BJ (cell line): Measurements from ENCODE around the gene DCD. TPM values are rescaled to one million over a fixed set of nuclear protein-coding genes. Genes with fewer than 3 reads are reported as not detected.

ENCODE experiments used
- CTCF ChIA-PET: fragments of 350-600 bp; formaldehyde crosslinking; extraction: SDS; loops from one replicate; lab custom pipeline; 2021; ENCODE audit warnings: antibody characterized with exemption, inconsistent platforms; lab: Yijun Ruan, JAX
- POLR2A ChIA-PET: fragments of 300-600 bp; sonication (Branson Sonifier 250); formaldehyde crosslinking; extraction: SDS; loops from one replicate; lab custom pipeline; 2021; ENCODE audit warnings: antibody characterized with exemption; lab: Charles Lee
- DNase-seq: peaks from one replicate; pipeline ENCODE4 v3.0.0-alpha.2; 2011; ENCODE audit warnings: low read depth
- H3K27me3 ChIP-seq: 2 replicates; pipeline ENCODE4 v1.6.0; 2011; ENCODE audit warnings: low read length; ENCODE audit not compliant: control insufficient read depth, insufficient read depth
- H3K36me3 ChIP-seq: 2 replicates; pipeline ENCODE4 v1.5.1; 2011; ENCODE audit warnings: low read length; ENCODE audit not compliant: control insufficient read depth, insufficient read depth
- H3K4me3 ChIP-seq: 2 replicates; pipeline ENCODE4 v1.5.1; 2011; ENCODE audit warnings: low read depth, mild to moderate bottlenecking, control low read depth, low read length
- polyA plus RNA-seq: library from polyadenylated mRNA; depleted of rRNA; stranded (reverse); fragments of >200 nt; gene quantifications from 2 replicates; pipeline ENCODE4 v1.2.3, GENCODE V29; 2011
- TF ChIP-seq, protein P1 (sequence below): IDR thresholded peaks from 2 replicates; pipeline ENCODE4 v1.5.1; 2011; ENCODE audit warnings: low read depth, mild to moderate bottlenecking, control low read depth, inconsistent platforms, low read length, moderate library complexity; ENCODE audit not compliant: insufficient read depth

Gene DCD
- polyA plus RNA-seq, 1 experiment: not detected

DNA sequence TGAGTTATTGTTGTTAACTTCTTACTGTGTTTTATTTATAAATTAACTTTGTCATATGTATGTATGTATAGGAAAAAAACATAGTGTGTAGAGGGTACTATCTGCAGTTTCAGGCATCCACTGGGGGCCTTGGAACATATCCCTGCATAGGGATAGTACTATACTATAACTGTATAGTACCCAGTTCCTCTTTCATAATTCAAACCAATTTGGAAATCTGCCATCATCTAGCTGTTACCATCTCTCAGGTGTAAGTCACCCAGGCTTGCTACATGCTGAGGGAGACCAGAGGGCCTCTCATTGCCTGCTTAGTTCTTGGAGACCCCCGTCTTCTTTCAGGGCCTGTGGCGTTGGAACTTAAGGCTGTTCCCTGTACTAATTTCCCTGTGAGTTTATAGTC lies 12.9 kb upstream of the DCD start:
- Histone ChIP-seq H3K27me3 (peaks cover 1% of the 10 kb centered on the region; the same call in 1 of the 2 replicates), H3K4me3 (no peak overlapping the region), H3K36me3 (no peaks in the 10 kb centered on the region)
- ChIA-PET CTCF (no interaction called here), POLR2A (no interaction called here)
- DNase-seq: no peak
- TF ChIP-seq, protein P1, sequence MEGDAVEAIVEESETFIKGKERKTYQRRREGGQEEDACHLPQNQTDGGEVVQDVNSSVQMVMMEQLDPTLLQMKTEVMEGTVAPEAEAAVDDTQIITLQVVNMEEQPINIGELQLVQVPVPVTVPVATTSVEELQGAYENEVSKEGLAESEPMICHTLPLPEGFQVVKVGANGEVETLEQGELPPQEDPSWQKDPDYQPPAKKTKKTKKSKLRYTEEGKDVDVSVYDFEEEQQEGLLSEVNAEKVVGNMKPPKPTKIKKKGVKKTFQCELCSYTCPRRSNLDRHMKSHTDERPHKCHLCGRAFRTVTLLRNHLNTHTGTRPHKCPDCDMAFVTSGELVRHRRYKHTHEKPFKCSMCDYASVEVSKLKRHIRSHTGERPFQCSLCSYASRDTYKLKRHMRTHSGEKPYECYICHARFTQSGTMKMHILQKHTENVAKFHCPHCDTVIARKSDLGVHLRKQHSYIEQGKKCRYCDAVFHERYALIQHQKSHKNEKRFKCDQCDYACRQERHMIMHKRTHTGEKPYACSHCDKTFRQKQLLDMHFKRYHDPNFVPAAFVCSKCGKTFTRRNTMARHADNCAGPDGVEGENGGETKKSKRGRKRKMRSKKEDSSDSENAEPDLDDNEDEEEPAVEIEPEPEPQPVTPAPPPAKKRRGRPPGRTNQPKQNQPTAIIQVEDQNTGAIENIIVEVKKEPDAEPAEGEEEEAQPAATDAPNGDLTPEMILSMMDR: no peak

DNA sequence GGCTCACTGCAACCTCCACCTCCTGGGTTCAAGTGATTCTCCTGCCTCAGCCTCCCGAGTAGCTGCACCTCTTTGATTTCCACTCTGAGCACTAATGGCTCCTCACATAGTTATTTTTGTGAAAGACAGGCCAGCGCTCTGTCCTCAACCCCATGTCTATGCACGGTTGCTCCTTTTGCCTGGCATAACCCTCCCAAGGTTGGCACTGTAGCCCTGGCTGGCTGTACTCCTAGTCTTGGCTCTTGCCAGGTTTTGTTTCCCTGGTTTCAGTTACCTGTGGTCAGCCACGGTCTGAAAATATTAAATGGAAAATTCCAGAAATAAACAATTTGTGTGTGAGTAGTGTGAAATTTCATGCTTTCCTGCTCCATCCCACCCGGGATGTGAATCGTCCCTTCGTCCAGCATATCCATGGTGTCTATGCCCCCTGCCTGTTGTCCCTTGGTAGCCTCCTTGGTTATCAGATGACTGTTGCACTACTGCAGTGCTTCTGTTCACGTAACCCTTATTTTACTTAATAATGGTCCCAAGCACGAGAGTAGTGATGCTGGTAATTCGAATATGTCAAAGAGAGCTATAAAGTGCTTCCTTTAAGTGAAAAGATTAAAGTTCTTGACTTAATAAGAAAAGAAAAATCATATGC lies 12.3 kb upstream of the DCD start:
- CTCF ChIA-PET: no interaction called here
- Histone ChIP-seq H3K4me3 (no peak overlapping the region), H3K36me3 (no peaks in the 10 kb centered on the region), H3K27me3 (peaks cover 1% of the 10 kb centered on the region; the same call in 1 of the 2 replicates)
- TF ChIP-seq, protein P1: no peak
- no peak for DNase-seq
- POLR2A ChIA-PET: no interaction called here

DNA sequence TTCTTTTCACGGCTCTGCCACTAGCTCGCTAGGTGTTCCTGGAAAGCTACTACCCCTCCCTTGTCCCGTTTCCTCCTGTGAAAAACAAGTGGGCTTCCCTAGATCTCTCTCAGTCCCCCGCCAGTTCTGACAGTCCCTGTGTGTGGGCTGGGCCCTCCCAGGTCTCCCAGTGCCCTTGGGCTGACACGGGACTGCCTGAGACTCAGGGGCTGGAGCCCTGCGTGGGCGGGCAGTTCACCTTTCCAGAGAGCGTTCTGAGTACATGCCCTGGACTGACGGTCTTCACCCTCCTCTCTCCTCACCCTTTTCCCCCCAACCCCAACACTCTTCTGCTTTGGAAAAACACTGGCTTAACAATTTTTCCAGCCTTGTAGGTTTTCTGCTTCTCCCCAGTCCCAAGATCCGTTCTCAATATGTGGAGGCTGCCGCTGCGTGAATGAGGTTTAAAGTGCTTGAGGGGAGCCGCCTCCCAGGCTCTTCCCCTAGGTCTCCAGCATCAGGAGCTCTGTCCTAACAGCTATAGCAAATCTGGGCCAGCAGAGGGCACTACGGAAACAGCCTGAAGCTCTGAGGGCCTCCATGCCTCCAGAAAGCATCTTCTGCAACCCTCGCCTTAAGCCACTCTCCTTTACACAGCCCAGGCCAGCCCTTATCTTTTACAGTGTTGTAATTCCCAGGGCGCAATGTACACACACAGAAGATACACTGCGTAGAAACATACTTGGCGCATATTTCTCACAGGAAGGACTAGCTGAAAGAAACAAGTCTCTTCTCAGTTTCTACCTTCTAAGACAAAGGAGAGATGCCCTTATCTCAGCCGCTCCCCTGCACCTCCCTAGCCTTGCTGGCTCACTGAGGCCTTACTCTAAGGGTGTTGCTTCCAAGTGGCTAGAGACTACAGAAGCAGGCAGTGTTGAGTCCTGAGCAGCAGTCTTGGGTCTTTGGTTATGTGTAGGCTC lies 10.4 kb upstream of the DCD start:
- Histone ChIP-seq H3K36me3 (no peaks in the 10 kb centered on the region), H3K4me3 (no peak overlapping the region), H3K27me3 (peaks cover 1% of the 10 kb centered on the region; the same call in 1 of the 2 replicates)
- no peak for DNase-seq
- TF ChIP-seq, protein P1: peak; percentile 53
- ChIA-PET CTCF (interaction anchor here (0.8 to 2.3 kb wide), 5 partner anchors 8 to 79 kb away, joined by 3 to 10 read pairs (median 4); no protein-coding TSS in a partner anchor), POLR2A (no interaction called here)

DNA sequence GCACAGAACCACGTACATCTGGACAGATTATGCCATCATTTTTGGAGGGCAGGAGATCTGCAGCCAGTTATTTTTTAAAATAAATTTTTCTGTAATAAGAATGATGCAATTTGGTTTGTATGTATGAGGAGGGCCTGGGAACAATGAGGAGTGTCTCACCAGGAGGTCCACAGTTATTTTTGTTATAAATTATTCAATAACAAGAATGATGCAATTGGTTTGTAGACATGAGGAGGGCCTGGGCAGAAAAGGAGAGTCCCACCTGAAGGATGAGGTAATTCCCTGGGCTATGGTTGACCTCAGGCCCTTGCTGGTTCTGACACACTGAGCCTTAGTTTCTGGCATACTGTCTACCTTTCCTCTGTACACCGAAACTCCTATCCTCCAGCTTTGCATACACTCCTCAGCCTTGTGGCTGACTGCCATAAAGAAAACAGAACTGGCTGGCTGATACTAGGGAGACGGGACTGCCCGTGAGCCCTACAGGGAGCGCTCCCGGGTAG lies 9.0 kb upstream of the DCD start:
- POLR2A ChIA-PET: no interaction called here
- DNase-seq: no peak
- no peak overlapping the region for H3K4me3 ChIP-seq
- H3K27me3 ChIP-seq: peaks cover 1% of the 10 kb centered on the region; the same call in 1 of the 2 replicates
- TF ChIP-seq, protein P1: no peak
- CTCF ChIA-PET: no interaction called here
- no peaks in the 10 kb centered on the region for H3K36me3 ChIP-seq

DNA sequence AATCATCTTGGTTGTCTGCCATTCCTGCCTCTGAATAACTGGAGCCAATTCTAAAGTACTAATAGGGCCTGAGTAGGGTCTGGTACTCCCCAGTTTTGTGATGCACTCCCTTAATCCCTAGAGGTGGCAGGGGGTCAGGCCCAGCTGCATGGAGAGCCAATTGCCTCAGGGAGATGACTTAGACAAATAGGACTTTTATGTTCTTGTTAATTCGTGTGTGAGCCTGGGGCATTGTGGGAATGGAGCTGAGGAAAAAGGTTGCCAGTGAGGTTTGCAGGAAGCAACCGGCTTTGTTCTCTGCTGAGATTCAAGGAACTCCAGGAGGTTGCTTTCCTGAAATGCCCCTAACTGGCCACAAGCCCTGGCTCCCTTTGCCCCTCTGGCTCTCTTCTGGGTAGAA lies 6.8 kb upstream of the DCD start:
- Histone ChIP-seq H3K36me3 (no peaks in the 10 kb centered on the region), H3K4me3 (no peak overlapping the region), H3K27me3 (peaks cover 1% of the 10 kb centered on the region; the same call in 1 of the 2 replicates)
- CTCF ChIA-PET: no interaction called here
- TF ChIP-seq, protein P1: no peak
- POLR2A ChIA-PET: no interaction called here
- DNase-seq: no peak
